HCT116 (cell line): ENCODE results near the gene UTRN.

Source experiments
- CEBPB ChIP-seq: IDR thresholded peaks from 2 replicates; pipeline ENCODE4 v1.6.1; 2012; ENCODE audit warnings: low read depth
- CTCF ChIP-seq, 3 experiments: fragments of 200-600 bp in 1 of 3; sonication (generic) in 1 of 3; IDR thresholded peaks in 2 of 3; conservative IDR thresholded peaks in 1 of 3; 2 replicates each; pipeline ENCODE4 v1.5.1; 2012 to 2017; ENCODE audit warnings: low read depth in 2 of 3, low read length in 2 of 3, antibody characterized with exemption in 1 of 3, borderline replicate concordance in 1 of 3, control low read depth in 1 of 3, mild to moderate bottlenecking in 1 of 3, mixed read lengths in 1 of 3, mixed run types in 1 of 3, moderate library complexity in 1 of 3; ENCODE audit not compliant: insufficient read depth in 1 of 3
- EZH2 ChIP-seq: fragments of 200-600 bp; sonication (generic); IDR thresholded peaks from 2 replicates; pipeline ENCODE4 v1.6.1; 2017; ENCODE audit warnings: antibody characterized with exemption, mixed run types
- EZH2phosphoT487 ChIP-seq: fragments of 200-600 bp; IDR thresholded peaks from 2 replicates; pipeline ENCODE4 v1.6.1; 2018; ENCODE audit warnings: antibody characterized with exemption, borderline replicate concordance
- POLR2A ChIP-seq: IDR thresholded peaks from 2 replicates; pipeline ENCODE4 v1.7.0; 2011; ENCODE audit warnings: borderline replicate concordance; ENCODE audit not compliant: insufficient read depth, insufficient read length; ENCODE audit errors: extremely low read depth
- POLR2AphosphoS5 ChIP-seq: IDR thresholded peaks from 2 replicates; pipeline ENCODE4 v1.6.1; 2011; ENCODE audit warnings: mild to moderate bottlenecking, low read depth, low read length, moderate library complexity
- REST ChIP-seq: IDR thresholded peaks from 2 replicates; pipeline ENCODE4 v1.6.1; 2012; ENCODE audit warnings: low read depth
- SIN3A ChIP-seq: IDR thresholded peaks from 2 replicates; pipeline ENCODE4 v1.6.1; 2012; ENCODE audit warnings: low read depth

GRCh38 chr6:144327081-144327480 is 41.9 kb downstream of the UTRN start:
- TF ChIP-seq CTCF (IDR thresholded peaks at IDR 0.05 in 2 of 3, conservative IDR thresholded peaks at IDR 0.05 in 1 of 3; ENCODE audit: borderline replicate concordance in 1 of 3, insufficient read depth in 1 of 3, low read depth in 2 of 3, low read length in 2 of 3) (no peak), POLR2A (no peak), REST (no peak), CEBPB (no peak), POLR2AphosphoS5 (no peak), SIN3A (no peak), EZH2phosphoT487 (no peak), EZH2 (no peak)
